A549 (cell line): ENCODE results near the gene ANO6.

Experiments used
- CEBPB ChIP-seq, 2 experiments: fragments of >200 bp in 1 of 2; sonication (Bioruptor Twin) in 1 of 2; formaldehyde crosslinking in 1 of 2; IDR thresholded peaks; 2 replicates each; pipeline ENCODE4 v1.6.1; 2012 to 2016
- CHD2 ChIP-seq: fragments of 150-350 bp; IDR thresholded peaks from 2 replicates; pipeline ENCODE4 v1.6.1; 2014; ENCODE audit warnings: low read length; ENCODE audit not compliant: partially characterized antibody
- CTCF ChIP-seq: fragments of >200 bp; sonication (Bioruptor Twin); formaldehyde crosslinking; IDR thresholded peaks from 3 replicates; pipeline ENCODE4 v1.5.1; 2016
- EHF ChIP-seq: fragments of 250-450 bp; sonication (Bioruptor Pico); IDR thresholded peaks from 2 replicates; pipeline ENCODE4 v1.5.0; 2020; ENCODE audit warnings: mild to moderate bottlenecking
- EP300 ChIP-seq, 2 experiments: fragments of >200 bp; sonication (Bioruptor Twin); formaldehyde crosslinking; IDR thresholded peaks; 2 replicates in 1 of 2; 3 replicates in 1 of 2; pipeline ENCODE4 v1.6.1; 2016 to 2017
- FOSL2 ChIP-seq, 2 experiments: fragments of 450-650 bp in 1 of 2; fragments of >200 bp in 1 of 2; sonication (Bioruptor Twin) in 1 of 2; formaldehyde crosslinking; IDR thresholded peaks; 2 replicates each; pipeline versions ENCODE4 v1.5.0 to v1.6.1; 2016 to 2020; ENCODE audit warnings: mild to moderate bottlenecking in 1 of 2, moderate library complexity in 1 of 2
- HDAC2 ChIP-seq: fragments of 200-600 bp; sonication (generic); IDR thresholded peaks from 2 replicates; pipeline ENCODE4 v1.6.1; 2016
- JUNB ChIP-seq: fragments of >200 bp; sonication (Bioruptor Twin); formaldehyde crosslinking; IDR thresholded peaks from 2 replicates; pipeline ENCODE4 v1.6.1; 2016
- POLR2A ChIP-seq: IDR thresholded peaks from 2 replicates; pipeline ENCODE4 v1.6.1; 2012; ENCODE audit warnings: mild to moderate bottlenecking, low read length
- REST ChIP-seq: fragments of 200-600 bp; sonication (generic); IDR thresholded peaks from 2 replicates; pipeline ENCODE4 v1.6.1; 2016; ENCODE audit warnings: antibody characterized with exemption, mild to moderate bottlenecking, moderate library complexity
- RFX5 ChIP-seq: fragments of 450-650 bp; IDR thresholded peaks from 2 replicates; pipeline ENCODE4 v1.7.1; 2014; ENCODE audit warnings: antibody characterized with exemption, mild to moderate bottlenecking, moderate library complexity
- RNF2 ChIP-seq: fragments of 200-600 bp; sonication (generic); IDR thresholded peaks from 2 replicates; pipeline ENCODE4 v1.6.1; 2016; ENCODE audit warnings: low read depth, mild to moderate bottlenecking, antibody characterized with exemption, moderate library complexity, borderline replicate concordance
- ZSCAN20 ChIP-seq: fragments of 250-450 bp; sonication (Bioruptor Pico); IDR thresholded peaks from 2 replicates; pipeline ENCODE4 v1.8.0; 2022; ENCODE audit warnings: mild to moderate bottlenecking, moderate library complexity

- TF ChIP-seq ZSCAN20 (no peak), CTCF (no peak), EP300 (IDR thresholded peaks at IDR 0.05) (no peak), RFX5 (no peak), EHF (no peak), HDAC2 (no peak), CHD2 (no peak), REST (no peak), CEBPB (IDR thresholded peaks at IDR 0.05) (no peak), FOSL2 (IDR thresholded peaks at IDR 0.05) (no peak), FOSL2 (CRISPR knock-in tag; IDR thresholded peaks at IDR 0.05) (no peak), POLR2A (no peak), RNF2 (no peak), JUNB (no peak)
Observed at GRCh38 chr12:45357539-45358417, 141.9 kb downstream of the ANO6 start.
